ENCODE results near the gene CCNJ. TPM values are rescaled to one million over a fixed set of nuclear protein-coding genes. Genes with fewer than 3 reads are reported as not detected.

Gene CCNJ
- total RNA-seq, 1 donor from 2014 or later, result 67.1 TPM

- Mint-ChIP-seq H3K36me3 (ENCODE audit: low read depth, unreplicated experiment) (no peaks in the 10 kb centered on the region), H3K4me3 (ENCODE audit: unreplicated experiment) (no peak overlapping the region), H3K9me3 (ENCODE audit: unreplicated experiment) (no peaks in the 10 kb centered on the region), H3K4me1 (ENCODE audit: unreplicated experiment) (peaks cover 24% of the 10 kb centered on the region), H3K27me3 (ENCODE audit: unreplicated experiment) (peaks cover 1% of the 10 kb centered on the region), H3K27ac (ENCODE audit: unreplicated experiment) (no peak overlapping the region)
- DNase-seq (ENCODE audit: low spot score), result no peak
- TF ChIP-seq, protein P1, sequence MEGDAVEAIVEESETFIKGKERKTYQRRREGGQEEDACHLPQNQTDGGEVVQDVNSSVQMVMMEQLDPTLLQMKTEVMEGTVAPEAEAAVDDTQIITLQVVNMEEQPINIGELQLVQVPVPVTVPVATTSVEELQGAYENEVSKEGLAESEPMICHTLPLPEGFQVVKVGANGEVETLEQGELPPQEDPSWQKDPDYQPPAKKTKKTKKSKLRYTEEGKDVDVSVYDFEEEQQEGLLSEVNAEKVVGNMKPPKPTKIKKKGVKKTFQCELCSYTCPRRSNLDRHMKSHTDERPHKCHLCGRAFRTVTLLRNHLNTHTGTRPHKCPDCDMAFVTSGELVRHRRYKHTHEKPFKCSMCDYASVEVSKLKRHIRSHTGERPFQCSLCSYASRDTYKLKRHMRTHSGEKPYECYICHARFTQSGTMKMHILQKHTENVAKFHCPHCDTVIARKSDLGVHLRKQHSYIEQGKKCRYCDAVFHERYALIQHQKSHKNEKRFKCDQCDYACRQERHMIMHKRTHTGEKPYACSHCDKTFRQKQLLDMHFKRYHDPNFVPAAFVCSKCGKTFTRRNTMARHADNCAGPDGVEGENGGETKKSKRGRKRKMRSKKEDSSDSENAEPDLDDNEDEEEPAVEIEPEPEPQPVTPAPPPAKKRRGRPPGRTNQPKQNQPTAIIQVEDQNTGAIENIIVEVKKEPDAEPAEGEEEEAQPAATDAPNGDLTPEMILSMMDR (IDR thresholded peaks at IDR 0.05; ENCODE audit: unreplicated experiment), result no peak
Measured at GRCh38 chr10:96034625-96035024, 8.8 kb upstream of the CCNJ start.

GRCh38 chr10:96038476-96039387 lies 4.7 kb upstream of the CCNJ start:
- Mint-ChIP-seq H3K4me1 (ENCODE audit: unreplicated experiment) (peaks cover 41% of the 10 kb centered on the region), H3K4me3 (ENCODE audit: unreplicated experiment) (peak overlapping the region; percentile 39), H3K36me3 (ENCODE audit: low read depth, unreplicated experiment) (no peaks in the 10 kb centered on the region), H3K9me3 (ENCODE audit: unreplicated experiment) (no peaks in the 10 kb centered on the region), H3K27ac (ENCODE audit: unreplicated experiment) (peak overlapping the region; percentile 97), H3K27me3 (ENCODE audit: unreplicated experiment) (peaks cover 2% of the 10 kb centered on the region)
- TF ChIP-seq, protein P1 (IDR thresholded peaks at IDR 0.05; ENCODE audit: unreplicated experiment), result no peak
- peak; percentile 35 for DNase-seq (ENCODE audit: low spot score)

DNA sequence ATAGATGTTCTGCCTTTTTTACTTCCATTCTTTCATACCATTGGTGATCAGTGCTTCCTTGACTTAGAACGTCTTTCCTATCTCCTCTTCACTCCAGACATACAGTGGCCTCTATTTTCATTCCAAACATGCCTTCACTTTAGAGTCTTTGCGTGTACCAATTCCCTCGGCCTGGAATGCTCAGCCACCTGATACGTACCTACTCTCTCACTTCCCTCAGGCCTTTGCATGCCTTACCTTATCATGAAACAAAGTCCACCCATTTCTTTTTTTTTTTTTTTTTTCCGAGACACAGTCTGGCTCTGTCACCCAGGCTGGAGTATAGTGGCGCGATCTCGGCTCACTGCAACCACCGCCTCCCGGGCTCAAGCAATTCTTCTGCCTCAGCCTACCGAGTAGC lies 2.2 kb upstream of the CCNJ start:
- no peak for DNase-seq (ENCODE audit: low spot score)
- Mint-ChIP-seq H3K27me3 (ENCODE audit: unreplicated experiment) (peaks cover 2% of the 10 kb centered on the region), H3K4me1 (ENCODE audit: unreplicated experiment) (peaks cover 51% of the 10 kb centered on the region), H3K9me3 (ENCODE audit: unreplicated experiment) (no peaks in the 10 kb centered on the region), H3K27ac (ENCODE audit: unreplicated experiment) (no peak overlapping the region), H3K4me3 (ENCODE audit: unreplicated experiment) (no peak overlapping the region), H3K36me3 (ENCODE audit: low read depth, unreplicated experiment) (peaks cover 12% of the 10 kb centered on the region)
- TF ChIP-seq, protein P1 (IDR thresholded peaks at IDR 0.05; ENCODE audit: unreplicated experiment), result no peak

GRCh38 chr10:96043893-96044715 lies 721 bp downstream of the CCNJ start:
- Mint-ChIP-seq H3K27ac (ENCODE audit: unreplicated experiment) (peak overlapping the region; percentile 79), H3K4me3 (ENCODE audit: unreplicated experiment) (peak overlapping the region; percentile 96), H3K4me1 (ENCODE audit: unreplicated experiment) (peaks cover 53% of the 10 kb centered on the region), H3K27me3 (ENCODE audit: unreplicated experiment) (peaks cover 2% of the 10 kb centered on the region), H3K9me3 (ENCODE audit: unreplicated experiment) (no peaks in the 10 kb centered on the region), H3K36me3 (ENCODE audit: low read depth, unreplicated experiment) (peaks cover 34% of the 10 kb centered on the region)
- TF ChIP-seq, protein P1 (IDR thresholded peaks at IDR 0.05; ENCODE audit: unreplicated experiment), result no peak
- DNase-seq (ENCODE audit: low spot score), result peak; percentile 43

Measured in endothelial cell (in vitro differentiated cells).